ENCODE data around the gene DLG2.

DLG2 gene

DNA sequence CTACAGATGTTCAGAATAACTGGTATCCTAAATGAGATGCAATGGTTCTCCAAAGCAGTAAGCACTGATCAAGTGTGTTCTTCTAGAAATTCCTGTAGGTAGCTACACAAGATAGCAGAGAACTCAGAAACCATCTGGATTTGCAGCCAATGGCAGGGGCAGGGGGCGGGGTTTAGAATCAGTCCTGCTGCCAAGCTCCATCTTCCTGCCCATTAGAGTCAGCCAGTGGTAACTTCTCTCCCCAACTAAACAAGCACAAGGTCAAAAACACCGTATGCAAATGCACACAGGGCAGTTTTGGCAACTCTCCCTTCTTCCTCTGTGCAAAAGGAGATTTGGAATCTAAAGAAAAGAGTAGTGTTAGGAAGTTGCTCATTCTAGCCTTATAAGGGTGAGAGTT lies 2103.5 kb downstream of the DLG2 start:
- no peak for DNase-seq

DNA sequence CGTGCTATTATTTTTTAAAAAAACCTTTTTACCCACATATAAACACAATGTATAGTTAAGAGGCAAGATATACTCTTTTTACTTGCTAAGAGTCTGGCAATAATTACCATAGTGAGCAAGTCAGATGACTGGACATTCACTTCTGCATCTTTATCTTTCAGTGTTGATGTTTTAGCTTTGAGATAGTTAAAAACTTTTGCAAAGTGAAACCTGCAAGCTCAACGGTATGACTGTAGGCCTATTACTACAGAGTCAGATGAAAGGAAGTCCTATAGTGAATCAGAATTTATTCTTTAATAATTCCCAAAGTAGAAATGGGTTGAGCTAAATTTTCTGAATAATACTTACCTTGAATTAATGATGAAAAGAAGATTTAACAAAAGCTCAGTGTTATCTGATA lies 2104.2 kb downstream of the DLG2 start:
- DNase-seq, result no peak

GRCh38 chr11:83521647-83522596 lies 2105.2 kb downstream of the DLG2 start:
- no peak for DNase-seq

- no peak for DNase-seq
Observed at GRCh38 chr11:83520849-83521248, 2106.3 kb downstream of the DLG2 start.

GRCh38 chr11:83511646-83512045 lies 2115.5 kb downstream of the DLG2 start:
- no peak for DNase-seq

GRCh38 chr11:83510530-83511460 lies 2116.3 kb downstream of the DLG2 start:
- no peak for DNase-seq

DNA sequence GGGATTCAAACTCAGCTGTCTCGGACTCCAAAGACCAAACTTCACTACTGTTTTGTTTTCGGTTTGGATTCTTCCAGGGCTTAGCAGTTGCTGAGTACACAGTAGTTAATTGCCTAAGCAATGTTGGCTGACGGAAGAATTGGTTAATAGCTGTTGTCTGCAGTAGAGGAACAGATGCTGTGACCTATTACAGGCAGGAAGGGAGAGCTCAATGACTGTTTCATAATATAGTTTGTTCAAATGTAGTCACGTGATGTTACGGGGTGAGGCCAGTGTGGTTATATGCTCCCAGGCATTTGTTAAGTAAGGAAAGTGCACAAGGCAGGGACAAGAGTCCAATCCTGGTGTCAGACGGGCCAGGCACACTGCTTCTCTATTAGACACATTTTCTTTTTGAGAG lies 2118.3 kb downstream of the DLG2 start:
- no peak for DNase-seq

DNA sequence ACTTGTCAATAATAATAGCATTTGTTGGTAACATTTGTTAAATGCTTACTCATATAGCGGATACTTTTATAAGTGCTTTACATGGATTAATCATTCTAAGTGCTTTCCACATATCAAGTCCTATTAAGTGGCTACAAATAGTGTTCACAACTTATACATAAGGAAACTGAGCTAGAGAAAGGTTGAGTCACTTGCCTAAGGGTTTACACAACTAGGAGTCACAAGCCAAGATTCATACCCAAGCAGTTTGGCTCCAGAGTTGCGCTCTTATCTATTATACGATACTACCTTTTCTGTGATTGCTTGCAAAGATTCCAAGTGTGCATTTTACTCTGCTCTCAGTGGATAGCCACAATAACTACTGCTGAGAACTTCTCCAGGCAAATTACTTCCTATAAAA lies 2125.1 kb downstream of the DLG2 start:
- no peak for DNase-seq

- DNase-seq, result no peak
Observed at GRCh38 chr11:83493917-83494316, 2133.2 kb downstream of the DLG2 start.

GRCh38 chr11:83493034-83493433 lies 2134.1 kb downstream of the DLG2 start:
- no peak for DNase-seq

- no peak for DNase-seq
Observed at GRCh38 chr11:83483808-83484207, 2143.3 kb downstream of the DLG2 start.

GRCh38 chr11:83480811-83481210 lies 2146.3 kb downstream of the DLG2 start:
- DNase-seq, result no peak

DNA sequence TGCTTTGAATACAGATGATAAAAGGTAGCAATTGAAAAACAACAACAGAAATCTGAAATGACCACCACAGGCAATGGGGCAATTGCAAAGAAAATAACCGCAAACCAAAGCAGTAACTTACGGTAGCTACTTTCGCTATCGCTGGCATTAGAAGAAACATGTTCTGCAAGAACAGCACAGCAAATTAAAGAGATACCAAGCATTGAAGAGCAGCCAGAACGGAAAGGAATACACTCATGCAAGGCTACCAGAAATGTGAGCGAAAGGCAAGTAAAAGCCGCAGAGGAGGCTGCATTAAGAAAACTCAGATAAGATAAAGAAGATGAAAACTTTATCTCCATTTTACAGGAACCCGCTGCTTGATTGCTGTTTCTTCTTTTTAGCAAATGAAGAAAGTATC lies 2146.9 kb downstream of the DLG2 start:
- no peak for DNase-seq

GRCh38 chr11:83477772-83478171 lies 2149.4 kb downstream of the DLG2 start:
- no peak for DNase-seq

DNA sequence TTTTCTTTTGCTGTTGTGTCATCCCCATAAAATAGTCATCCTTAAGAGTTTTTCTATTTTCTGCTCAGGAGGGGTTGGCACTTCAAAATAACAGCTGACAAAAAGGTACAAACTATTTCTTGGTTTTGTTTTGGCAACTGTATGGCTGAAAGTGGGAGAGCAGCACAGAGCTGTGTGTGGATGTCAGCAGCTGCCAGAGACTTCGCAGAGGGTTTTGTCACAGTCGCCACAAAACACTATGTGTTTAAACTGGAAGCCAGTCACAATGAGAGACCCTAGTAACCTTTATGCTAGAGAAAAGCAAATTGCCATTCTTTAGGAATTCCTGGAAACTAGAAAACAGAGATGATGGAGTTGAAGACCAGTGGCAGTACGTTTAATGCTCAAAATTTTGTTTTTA lies 2151.4 kb downstream of the DLG2 start:
- DNase-seq, result no peak

DNA sequence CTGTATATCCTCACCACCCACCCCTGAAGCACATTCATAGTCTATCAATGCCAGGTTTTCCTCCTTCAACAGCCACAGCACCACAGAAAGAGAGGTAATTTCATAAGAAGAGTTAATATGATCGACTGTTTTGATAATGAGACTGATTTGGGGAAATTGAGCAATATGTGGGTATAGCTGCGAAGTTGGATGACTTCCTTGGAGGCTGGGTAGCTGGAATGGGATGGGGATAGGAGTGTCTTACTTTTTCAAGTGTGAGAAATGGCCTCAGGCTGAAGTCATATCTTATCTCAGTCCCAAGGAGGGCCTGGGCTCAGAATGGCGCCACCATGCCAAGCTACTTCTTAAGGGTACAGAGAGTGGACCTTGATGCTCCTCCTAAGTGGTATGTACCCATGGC lies 2153.4 kb downstream of the DLG2 start:
- DNase-seq, result no peak

DNA sequence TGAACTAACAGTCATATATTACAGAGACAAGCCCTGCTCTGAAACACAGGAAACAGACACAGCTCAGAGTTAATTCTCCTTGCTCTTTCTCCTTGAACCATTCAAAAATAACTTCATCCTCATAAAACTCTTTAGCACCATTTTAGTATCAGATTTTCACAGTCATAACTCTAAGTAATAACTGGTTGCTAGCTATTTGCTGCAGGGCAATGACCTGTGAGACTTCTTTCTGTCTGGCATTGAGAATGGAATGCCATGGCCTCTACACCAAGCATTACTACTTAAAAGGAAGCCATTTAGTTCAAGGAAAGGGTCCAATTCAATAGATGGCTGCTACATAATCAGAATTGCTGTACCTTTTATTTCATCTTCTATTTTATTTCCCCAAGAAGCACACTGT lies 2154.3 kb downstream of the DLG2 start:
- no peak for DNase-seq

- no peak for DNase-seq
Observed at GRCh38 chr11:83471831-83472727, 2155.1 kb downstream of the DLG2 start.

DNA sequence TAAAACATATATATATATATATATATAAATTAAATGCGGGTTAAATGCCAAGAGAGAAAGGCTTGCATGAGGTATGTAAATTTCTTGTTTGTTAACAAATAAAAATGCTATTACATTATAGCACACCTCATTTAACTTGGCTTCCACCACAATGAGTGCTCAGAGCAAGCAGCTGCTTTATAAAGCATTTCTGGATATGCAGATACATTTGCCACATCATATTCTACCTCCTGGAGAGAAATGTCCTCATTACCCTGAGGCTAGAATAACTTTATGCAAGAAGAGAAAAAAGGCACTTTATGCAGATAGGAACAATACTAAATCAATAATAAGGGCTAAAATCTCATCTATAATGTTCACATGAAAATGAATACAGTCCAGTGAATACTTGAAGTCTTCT lies 2159.3 kb downstream of the DLG2 start:
- DNase-seq, result no peak

DNA sequence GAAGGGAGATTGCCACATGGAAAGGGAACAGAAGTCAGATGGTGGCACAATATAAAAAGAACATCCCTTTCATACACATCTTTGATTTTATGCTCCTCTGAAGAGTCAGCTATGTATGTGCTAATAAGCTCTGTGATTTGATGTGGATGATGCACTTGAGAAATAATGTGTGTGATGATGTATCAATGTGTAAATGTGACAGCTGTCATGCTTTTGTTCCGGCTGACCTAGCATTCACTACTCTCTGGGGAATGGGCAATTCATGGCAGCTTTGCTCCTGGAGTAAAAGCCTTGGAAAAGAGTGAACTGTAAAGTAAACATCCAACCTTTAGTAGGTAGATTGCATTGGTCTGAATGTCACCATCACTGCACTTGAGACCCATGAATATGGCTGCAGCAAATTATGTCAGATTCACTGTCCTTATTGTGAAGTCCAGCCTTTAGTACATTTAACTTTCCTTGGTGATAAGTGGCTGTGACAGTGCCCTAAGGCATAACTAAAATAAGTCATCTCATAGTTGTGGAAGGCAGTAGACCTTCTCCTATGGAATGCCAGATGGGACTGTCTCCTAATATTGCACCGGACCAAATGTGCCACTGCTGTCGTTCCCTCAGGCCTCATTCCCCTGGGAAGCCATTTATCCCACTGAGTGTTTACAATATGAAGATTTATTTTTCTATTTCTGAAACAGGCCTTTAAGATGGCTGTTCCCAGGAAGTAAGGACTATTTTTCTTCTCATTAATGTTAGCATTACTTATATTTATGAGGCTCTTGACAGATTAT lies 2162.8 kb downstream of the DLG2 start:
- no peak for DNase-seq

- no peak for DNase-seq
Observed at GRCh38 chr11:83459798-83460197, 2167.3 kb downstream of the DLG2 start.

DNA sequence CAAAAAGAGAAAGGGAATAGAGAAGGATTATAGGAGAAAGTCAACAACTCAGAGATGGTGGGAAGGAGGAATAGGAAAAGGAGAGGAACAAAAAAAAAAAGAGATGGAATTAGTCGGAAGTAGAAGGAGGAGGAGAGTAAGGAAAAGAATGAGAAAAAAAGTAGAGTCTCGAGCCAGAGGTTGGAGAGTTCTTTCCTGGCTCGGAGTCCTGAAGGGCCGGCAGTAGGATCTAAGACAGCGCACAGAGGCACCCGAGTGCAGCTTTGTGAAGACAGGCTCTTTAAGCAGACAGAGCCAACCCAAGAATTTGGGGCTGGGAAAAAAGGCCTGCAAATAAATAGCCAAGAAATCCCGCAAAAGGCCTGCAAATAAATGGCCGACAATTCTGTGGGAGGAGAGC lies 2170.6 kb downstream of the DLG2 start:
- peak; percentile 56 for DNase-seq
